Measurements from ENCODE around the gene LNP1.

DNA sequence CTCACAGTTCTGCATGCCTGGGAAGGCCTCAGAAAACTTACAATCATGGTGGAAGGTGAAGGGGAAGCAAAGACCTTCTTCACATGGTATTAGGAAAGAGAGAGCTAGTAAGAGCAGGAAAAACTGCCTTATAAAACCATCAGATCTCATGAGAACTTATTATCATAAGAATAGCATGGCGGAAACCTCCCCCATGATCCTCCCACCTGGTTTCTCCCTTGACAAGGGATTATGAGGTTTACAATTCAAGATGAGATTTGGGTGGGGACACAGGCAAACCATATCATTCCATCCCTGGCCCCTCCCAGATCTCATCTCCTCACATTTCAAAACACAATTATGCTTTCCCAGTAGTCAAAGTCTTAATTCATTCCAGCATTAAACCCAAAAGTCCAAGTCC lies 56.5 kb downstream of the LNP1 start:
- no peak for TF ChIP-seq EZH2 (IDR thresholded peaks at IDR 0.05; ENCODE audit: insufficient read depth, poor library complexity, severe bottlenecking)
- no peak for TF ChIP-seq EZH2phosphoT487 (IDR thresholded peaks at IDR 0.05; ENCODE audit: insufficient read depth, low read depth)

All from GM23248 (cell line).